ENCODE measurements around the gene KRT35.

GRCh38 chr17:41480136-41480535 is 815 bp downstream of the KRT35 start:
- TF ChIP-seq CTCF (IDR thresholded peaks at IDR 0.05; ENCODE audit: low read depth, low read length) (no peak), POLR2A (IDR thresholded peaks at IDR 0.05; ENCODE audit: extremely low read depth, insufficient read length) (no peak), MAX (IDR thresholded peaks at IDR 0.05; ENCODE audit: low read depth, low read length) (no peak)

Data from NB4 (cell line).